HG02763 (cell line): ENCODE data around the gene NOXRED1.
"Not testable (repeated sequence)": the region's sequence is repeated elsewhere in the genome, so short reads cannot be mapped to it uniquely, and the experiment has no call there.

Experiments
- ATAC-seq: cut with Tn5 transposase; IDR thresholded peaks from one replicate; pipeline ENCODE4 v1.9.1; 2021; ENCODE audit warnings: mild to moderate bottlenecking, moderate library complexity; ENCODE audit not compliant: unreplicated experiment

NOXRED1 gene, protein sequence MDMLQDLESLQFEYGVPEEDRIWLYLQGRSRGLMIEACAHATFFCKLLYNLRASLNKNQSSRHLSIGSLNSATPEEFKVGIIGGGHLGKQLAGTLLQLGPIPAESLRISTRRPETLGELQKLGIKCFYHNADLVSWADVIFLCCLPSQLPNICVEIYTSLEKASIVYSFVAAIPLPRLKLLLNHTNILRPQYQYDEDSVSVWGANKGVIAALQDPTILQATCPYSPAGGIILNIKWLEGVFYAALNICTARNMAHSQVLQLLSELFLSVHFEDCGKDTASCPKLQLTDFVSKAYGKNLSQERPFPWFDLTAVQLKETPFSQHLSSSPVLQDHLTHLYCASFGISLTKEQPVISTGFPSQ

DNA sequence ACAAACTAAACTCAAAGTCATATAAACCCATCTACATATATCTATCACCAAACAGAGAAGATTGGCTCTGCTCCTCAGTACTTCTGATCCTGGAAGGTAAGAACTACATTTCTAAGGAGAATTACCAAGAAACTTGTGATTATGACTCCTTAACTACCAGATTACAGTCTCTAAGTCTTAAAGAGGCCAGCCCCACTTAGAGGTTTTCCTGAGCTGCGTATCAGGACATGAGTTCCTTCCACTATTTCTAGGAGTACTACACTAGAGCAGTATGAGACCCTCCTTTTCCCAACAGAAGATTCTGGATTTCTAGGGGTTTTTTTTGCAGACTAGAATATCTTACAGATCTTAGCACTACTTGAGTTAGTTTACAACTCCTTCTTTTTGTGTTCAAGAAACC is at the start of gene NOXRED1:
Gene NOXRED1 (minus strand): TSS at position 101 of the 400 bp plus-strand sequence. CDS start 634 bp downstream, outside the sequence.
- no peak for ATAC-seq

DNA sequence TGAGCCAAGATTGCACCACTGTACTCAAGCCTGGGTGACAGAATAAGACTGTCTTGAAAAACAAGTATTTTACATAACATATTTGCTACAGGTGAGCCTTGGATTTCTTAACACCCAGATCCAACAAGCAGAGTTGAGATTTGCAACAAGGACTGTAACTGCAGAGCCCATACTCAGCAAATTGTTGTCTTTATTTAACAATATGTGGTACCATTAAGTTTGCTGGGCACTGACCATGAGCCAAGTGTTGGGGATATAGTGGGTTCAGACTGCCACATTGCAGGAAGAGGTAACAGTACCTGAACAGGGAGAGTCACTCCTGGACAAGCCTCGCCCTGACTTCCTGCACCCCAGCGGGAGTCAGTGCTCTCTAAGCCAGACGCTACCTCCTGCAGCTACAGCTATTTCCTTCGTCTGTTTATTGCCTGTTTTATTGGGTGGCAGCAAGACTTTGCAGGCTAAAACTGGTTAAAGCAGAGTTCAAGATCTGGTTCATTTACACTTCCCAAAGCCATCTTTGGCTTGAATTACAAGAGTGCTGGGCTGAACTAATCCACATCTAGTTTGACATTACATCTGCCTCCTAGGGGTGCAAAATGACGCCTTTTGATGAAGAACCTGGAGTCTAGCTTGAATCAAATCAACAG is 47.0 kb upstream of the NOXRED1 start:
- ATAC-seq, result no peak

DNA sequence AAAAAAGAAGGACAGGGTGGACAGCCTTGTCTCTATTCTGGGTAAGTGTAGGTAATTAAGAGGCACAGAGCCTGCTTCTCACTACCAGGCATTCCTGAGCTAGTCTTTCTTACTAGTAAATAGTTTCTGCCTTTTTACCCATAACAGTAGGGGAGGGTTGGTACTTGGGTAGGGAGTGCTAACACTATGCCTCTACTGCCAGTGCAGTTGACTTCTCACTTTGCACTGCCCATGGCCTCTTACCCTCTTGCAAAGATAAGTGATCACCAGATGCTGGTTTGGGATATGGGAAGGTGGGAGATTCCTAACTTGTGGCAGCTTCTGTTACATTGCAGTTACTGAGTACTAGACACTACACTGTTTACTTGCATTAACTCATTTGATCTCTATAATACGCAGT is 46.2 kb upstream of the NOXRED1 start:
- no peak for ATAC-seq

DNA sequence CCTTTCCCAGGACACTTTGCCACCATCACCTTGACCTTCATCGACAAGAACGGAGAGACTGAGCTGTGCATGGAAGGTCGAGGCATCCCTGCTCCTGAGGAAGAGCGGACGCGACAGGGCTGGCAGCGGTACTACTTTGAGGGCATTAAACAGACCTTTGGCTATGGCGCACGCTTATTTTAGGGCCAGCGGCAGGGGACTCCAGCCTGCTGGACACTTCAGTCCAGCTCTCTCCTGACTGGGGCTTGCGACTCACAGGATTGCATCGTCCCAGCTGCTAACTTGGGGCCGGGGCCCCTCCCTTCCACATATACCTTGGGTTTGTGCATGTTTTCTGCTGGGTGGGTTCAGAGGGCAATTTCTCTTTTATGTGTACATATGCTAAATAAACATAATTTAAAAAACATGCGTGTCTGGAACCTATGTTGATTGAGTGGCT is 45.8 kb upstream of the NOXRED1 start:
- no peak for ATAC-seq

DNA sequence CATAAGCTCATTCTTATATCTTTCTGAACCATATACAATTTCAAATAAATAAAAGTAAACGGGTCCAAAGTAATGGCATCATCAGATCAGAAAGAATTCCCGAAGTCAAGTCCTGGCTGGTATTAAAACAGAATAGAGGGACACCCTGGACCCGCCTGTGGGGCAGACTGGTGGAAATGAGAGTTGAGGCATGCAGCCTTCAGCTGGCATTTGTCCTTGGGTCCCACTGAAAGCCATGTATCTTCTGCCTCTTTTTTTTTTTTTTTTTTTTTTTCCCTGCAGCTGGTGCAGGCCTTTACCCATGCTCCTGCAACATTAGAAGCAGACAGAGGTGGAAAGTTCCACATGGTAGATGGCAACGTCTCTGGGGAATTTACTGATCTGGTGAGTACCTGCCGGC is 44.5 kb upstream of the NOXRED1 start:
- no peak for ATAC-seq

DNA sequence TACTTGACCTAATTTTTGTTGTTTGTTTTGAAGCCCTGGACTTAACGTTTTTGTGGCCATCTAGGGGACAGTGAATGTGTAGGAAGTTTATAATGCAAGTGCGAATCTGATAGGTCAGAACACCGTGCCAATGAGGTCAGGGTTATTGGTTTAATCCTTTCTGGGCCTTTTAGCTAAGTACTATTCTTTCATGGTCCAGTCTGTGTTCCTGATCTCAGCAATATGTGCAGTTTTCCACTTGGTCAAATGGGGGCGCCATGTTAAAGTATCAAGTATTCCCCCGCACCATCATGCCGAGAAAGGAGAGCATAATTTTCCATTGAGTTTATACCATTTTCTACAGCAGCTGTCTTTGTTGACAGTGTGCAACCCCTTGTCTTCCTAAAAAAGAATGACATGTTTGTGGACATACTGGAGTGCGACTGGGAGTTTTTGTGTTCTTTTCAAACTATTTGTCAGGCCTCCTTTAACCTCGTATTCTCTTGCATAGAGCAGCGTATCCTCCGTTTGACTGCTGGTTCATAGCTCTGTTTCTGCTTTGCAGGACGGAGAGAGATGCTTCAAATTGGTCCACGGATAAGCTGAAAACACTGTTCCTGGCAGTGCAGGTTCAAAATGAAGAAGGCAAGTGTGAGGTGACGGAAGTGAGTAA is 35.9 kb upstream of the NOXRED1 start:
- ATAC-seq, result no peak

DNA sequence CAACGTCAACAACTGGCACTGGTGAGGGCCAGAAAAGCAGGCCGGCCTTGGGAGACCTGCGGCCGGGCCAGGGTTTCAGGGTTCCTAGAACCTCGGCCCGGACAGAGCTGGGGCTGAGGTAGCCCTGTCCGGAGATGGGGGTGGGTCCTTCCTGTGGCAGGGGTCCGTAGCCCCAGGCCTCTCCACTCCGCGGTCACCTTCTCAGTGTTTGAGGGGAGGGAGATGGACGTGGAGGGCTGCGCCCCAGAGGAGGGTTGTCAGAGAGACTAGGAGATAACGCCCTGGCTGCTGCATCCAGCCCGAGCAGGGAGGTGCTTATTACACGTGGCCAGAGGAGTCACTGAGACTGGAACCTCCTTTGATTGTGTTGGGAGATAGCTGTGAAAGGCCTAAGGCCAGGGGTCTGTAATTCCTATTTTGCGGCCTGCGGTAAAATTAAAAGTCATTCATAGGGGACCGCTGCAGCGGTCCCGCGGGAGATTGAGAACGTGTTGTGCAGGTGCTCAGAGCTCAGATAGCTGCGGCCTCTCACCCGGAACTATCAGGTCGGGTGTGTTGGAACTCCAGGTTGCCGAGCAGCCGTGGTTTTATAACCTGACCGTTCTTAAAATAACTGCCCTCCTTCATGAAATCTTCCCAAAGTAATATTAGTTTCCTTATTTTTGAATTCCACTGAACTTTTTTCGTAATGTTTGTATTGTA is 35.1 kb upstream of the NOXRED1 start:
- peak; percentile 7 for ATAC-seq

DNA sequence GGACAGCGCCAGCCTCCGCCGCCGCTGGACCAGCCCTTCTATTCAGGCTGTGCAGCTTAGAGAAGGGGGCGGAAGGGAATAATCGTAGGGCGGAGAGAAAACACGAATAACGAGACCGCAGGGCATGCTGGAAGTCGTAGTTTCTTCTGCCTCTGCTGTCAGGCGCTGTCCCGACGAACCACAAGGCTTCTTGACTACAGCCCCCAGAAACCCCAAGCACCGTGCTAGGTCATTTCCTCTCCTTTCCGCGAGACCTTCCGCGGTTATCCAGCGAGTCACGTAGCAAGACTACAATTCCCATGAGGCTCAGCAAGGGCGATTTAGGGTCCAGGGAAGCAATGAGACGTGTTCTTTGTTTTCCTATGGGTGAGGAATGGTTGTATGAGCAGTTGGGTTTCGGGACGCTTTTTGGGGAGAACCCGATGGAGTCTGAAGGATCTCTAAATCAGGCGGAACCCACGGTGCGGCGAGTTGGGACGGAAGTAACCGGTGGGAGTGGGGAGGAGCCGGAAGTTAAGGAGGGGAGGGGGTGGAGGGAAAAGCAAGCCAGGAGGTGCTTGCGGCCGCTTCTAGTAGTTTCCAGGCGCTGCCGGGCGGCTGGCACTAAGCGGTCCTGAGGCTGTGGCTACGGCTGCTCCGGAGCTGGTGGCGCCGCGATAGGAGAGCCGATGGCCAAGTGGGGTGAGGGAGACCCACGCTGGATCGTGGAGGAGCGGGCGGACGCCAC is 34.4 kb upstream of the NOXRED1 start, which contains the start of the genes AHSA1 and VIPAS39:
Gene AHSA1 (plus strand): TSS at position 572 of the 727 bp plus-strand sequence. CDS start 97 bp downstream, at position 669.
Gene VIPAS39 (minus strand): TSS at position 80 of the 727 bp plus-strand sequence. CDS start 3,499 bp downstream, outside the sequence.
- peak; percentile 90 for ATAC-seq

DNA sequence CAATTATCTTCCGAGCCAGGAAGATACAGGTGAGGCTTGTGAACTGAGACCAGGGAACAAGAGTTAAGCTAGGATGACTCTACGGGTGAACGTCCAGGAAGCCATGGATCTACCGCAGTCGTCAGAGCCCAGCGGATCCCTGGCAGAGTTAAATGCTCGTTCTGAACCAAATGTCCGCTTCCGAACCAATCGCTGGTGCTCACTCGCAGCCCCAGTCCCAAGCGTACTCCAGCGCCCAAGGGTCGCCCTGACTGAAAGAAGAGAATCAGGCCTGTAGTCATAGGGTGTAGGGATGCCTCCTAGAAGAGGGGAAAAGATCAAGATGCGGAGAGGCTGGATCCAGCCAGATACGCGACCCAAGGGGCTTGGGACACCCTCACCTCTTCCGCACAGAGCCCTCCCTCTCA is 33.8 kb upstream of the NOXRED1 start:
- ATAC-seq, result no peak

DNA sequence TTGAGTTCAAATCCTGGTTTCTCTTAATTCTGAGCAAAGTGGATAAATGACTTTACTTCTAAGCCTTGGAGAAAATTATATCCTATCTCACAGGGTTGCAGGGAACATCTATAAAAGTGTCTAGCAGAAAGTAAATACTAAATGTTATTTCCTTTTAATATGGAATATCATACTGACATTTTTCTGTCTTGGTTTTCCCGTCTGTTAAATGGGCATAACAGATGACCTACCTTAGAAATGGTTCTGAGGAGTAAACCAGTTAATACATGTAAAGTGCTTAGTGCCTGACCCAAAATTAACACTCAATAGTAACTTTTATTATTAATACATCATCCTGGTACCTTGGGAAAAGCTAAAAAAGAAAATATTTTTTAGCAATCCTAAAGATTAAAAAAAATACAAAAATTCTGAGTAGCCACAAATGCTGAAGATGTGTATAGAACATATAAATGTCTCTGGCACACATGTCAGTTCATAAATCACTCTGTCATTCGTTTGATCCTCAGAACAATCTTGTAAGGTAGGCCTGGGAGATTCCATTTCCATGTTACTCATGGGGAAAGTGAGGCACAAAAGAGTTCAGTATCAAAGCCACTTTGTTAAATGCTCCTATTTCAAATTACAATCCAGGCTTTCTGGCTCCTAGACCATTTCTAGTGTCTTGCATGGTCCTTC is 32.8 kb upstream of the NOXRED1 start:
- no peak for ATAC-seq

DNA sequence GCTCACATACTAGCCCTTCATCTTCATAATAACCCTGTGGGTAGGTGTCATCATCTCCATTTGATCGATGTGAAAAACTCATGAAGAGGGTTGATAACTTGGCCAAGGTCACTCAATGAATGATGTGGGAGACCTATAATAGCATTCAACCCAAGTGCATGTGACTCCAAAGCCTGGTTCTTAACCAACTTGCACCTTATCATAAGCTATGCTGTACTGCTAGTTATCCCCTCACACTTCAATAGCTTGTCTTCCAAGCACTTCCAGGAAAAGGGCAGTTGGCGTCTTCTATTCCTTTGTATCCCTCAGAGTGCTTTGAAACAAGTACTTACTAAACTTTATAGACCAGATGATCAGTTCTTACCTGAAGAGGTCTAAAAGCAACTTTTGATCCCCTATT is 18.9 kb upstream of the NOXRED1 start:
- no peak for ATAC-seq

DNA sequence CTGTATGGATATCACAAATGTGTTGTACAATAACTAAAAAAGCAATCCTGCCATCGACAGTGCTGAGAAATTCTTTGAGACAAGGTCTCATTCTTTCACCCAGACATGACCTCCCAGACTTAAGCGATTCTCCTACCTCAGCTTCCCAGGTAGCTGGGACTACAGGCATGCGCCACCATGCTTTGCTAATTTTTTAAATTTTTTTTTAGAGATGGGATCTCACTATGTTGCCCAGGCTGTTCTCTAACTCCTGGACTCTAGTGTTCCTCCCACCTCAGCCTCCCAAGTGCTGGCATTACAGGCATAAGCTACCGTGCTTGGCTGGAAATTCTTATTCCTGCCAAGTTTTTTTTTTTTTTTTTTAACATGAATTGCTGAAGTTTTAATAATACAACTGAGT is 16.5 kb upstream of the NOXRED1 start:
- ATAC-seq, result no peak

DNA sequence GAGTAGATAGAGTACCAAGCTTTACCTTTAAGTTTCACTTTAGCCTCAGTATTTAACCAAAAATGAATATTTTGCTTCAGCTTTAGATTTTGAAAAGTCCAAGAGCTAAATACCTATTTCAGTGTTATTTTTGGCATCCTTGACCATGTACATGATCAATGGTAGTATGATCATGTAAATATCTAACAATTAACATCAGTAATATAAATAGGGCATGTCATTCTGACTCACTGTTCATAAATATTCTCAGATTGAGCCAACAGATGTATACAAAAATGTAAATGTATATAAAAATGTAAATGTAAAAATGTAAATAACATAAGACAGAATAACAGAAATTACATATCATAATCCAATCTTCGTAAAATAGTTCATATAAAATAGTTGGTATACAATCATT is 15.3 kb upstream of the NOXRED1 start:
- no peak for ATAC-seq

DNA sequence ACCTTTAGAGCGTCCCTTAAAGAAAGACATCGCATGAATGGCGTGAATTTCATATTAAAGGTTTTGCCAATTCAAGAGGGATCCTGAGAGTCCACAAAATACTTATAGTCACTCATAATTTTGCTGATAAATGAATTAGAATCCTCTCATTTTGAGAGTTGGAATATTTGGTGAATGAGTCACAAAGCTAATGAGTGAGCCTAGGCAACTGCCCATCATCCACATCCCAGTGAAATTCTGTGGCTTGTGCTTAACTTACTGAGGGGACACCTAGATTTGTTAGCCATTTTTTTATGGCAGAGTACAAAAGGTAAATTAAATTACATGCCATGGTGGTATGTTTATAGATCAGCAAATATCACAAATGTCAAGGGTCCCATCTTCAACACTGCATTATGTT is 12.7 kb upstream of the NOXRED1 start:
- ATAC-seq, result no peak

DNA sequence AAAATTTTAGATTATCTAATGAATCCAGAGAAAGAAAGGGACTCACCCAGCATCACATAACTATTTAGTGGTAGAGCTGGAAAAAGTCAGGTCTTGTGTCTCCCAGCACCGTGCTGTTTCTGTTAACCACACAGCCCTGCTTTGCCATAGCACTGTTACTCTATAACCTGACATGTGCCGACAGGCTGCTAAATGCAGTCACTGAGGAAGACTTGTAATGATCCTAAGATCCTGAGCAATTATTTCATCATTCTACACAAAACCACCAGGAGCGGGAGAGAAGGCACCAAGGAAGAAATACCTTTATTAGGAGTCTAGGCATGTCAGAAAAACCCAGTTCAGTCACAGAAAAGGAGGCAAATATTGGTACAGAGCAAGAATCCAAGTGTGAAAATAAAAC is 3.1 kb upstream of the NOXRED1 start:
- no peak for ATAC-seq

DNA sequence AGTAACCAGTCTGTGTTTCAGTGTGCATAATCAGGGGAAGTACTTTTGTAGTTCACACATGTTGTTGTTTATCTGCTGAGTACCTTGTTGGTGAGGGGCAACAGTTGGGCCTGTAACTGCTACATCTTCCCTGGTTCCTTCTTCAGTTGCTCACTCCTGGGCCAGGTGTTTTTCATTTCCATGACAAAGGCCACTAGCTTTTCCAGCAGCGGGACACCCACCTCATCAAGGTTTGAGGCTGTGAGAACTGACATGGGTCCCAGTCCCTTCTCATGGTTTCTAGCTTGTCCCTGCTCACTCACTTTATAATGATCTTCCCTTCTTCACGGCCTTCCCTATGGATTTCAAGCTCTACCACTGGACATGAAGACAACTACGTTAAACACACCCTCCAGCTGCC is 1.5 kb upstream of the NOXRED1 start:
- no peak for ATAC-seq

DNA sequence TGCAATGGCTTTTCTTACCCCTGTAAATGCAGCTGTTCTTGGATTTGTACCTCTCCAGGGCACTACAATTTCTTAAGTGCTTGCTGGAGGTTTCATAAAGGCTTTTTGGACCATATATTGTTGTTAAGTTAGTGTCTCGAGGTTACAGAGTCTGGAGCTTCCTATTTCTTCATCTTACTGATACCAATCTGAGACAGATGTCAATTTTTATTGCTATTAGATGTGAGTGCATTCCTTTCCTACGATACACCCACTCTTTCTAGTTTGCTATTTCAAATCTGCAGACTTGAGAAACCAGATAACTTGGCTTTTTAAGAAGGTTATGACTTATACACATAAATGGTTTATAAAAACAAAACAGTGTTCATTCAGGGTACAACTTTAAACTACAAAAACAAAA is 2.1 kb downstream of the NOXRED1 start:
- no peak for ATAC-seq

DNA sequence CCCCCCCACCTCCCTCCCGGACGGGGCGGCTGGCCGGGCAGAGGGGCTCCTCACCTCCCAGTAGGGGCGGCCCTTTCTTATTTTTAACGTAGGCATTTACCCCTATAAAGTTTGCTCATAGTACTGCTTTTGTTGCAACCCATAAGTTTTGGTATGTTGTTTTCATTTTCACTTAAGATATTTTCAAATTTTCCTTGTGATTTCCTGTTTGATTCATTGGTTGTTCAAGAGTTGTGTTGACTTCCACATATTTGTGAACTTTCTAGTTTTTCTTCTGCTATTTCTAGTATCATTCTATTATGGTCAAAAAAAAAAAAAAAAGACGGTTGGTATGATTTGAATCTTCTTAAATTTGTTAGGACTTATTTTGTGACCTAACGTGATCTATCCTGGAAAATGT is 6.5 kb downstream of the NOXRED1 start:
- ATAC-seq, result no peak

DNA sequence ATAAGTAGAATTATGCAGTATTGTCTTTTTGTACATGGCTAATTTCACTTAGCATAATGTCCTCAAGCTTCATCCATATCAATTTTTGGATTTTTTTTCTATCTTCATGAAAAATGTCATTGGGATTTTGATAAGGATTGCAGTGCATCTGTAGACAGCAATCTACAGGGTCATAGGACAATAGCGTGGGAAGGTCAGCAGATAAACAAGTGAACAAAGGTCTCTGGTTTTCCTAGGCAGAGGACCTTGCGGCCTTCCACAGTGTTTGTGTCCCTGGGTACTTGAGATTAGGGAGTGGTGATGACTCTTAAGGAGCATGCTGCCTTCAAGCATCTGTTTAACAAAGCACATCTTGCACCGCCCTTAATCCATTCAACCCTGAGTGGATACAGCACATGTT is 7.2 kb downstream of the NOXRED1 start:
- not testable (repeated sequence) for ATAC-seq
